H4 (cell line): ENCODE measurements around the gene PRR23E. TPM values are rescaled to one million over a fixed set of nuclear protein-coding genes. Genes with fewer than 3 reads are reported as not detected.

Source experiments
- DNase-seq: peaks from one replicate; pipeline ENCODE4 v3.0.0-alpha.2; 2015; ENCODE audit warnings: low spot score
- total RNA-seq: library from RNA; depleted of rRNA; stranded (reverse); fragments of >200 nt; shearing (Covaris generic); gene quantifications from 2 replicates; pipeline ENCODE4 v1.2.3, GENCODE V29; 2014

The PRR23E gene
- total RNA-seq, 1 experiment from 2014 or later = not detected

DNA sequence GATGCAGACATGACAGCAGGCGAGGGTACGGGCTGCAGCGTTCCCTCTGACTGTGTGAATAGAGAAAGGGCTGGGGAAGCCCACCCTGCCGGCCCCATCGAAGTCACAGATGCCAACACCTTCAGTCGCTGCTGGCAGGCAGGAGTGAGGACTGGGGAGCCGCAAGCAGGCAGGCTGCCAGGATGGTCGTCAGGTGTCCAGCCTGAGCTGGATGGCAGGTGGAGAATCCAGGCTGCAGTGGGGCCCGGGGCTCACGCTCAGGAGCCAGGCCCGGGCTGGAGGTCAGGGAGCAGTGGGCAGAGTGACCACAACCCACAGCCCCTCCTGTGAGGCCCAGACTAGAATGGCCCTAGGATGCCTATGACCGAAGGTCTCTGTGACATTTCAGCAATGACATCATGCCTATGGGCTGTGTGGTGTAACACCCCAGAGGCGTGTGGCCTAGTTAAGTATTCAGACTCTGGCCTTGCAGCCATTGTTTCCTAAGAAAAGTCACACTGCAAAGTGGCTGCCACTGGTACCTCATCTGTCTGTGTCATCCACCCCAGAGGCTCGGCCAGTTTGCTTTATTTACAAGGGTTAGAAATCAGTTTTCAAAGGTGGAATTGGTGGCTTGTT, 15.7 kb downstream of the PRR23E start:
- no peak for DNase-seq

- DNase-seq = no peak
Observed at GRCh38 chr3:127209155-127209839, 16.4 kb downstream of the PRR23E start.

DNA sequence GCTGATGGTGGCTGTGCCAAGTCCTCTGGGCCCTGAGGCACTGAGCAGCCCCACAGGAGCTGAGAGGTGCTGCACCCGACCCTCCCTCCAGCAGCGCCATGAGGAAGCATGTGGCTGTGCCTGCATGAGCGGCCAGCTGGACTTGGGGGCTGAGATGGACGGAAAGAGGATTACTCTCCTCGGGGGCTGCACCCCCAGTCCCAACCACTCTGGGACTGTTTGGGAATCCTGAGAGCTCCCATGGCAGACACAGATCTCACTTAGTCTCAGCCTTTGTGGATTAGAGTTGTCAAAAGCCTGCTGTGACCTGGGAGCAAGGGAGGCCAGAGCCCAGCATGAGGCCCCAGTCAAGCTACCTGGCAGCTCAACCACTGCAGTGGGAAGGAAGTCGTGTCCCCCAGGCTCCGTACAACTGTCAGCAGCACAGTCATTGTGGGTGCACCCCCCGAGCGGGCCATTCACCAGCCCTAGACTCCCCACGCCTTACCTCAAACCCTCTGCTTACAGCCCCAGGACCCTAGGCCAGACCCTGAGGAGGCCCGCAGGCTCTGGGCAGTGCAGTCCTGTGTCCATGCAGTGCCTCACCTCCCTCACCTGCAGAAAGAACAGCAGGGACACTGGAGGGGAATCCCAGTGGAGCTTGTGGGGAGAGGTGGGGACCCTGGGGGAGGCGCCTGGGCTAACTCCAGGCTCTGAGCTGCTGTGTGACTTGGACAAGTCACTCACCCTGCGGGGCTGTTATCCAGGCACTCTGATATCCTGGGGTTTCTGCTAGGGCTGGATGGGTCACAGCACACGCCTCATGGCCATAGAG, 17.1 kb downstream of the PRR23E start:
- no peak for DNase-seq

GRCh38 chr3:127210654-127210943, 17.7 kb downstream of the PRR23E start:
- DNase-seq = no peak

DNA sequence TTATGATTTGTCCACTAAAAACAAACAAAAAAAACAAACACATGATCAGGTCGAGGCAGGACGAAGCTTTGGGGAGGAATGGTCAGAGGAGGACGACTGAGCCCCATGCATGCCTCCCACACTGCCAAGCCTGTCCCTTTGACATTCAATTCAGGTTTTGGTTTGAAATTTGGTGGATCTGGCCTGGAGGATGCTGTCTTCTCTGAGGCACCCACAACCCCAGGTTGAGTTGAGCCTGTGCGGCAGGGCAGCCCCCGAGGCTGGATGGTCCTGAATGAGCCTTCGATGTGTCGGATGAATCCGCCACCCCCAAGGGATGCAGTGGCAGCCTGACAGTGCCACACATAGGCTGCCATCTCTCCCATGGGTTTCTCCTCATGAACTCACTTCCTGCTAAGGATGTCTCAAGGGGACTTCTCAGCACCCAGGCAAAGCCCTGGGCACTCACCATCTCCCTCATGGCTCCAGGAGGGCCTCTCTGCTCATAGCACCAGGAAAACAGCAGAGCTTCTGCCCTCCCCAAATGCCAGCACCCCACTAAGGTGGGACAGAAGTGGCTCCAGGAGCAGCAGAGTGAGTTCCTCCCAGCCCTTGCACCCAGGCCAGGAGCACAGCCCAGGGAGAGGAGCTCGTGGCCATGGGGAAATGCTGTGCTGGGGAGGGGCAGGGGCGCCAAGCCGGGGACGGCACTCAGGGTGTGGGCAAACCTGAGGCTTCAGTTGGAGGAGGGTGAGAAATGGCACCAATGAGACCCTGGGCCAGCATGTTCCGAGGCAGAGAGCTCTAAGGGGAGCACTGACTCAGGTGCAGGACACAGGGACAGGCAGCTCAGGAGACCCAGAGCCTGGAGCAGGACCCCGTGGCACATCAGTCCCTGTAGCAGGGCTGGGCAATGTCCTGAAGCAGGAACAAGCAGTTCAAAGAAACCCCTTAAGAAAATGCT, 18.5 kb downstream of the PRR23E start:
- DNase-seq = no peak

DNA sequence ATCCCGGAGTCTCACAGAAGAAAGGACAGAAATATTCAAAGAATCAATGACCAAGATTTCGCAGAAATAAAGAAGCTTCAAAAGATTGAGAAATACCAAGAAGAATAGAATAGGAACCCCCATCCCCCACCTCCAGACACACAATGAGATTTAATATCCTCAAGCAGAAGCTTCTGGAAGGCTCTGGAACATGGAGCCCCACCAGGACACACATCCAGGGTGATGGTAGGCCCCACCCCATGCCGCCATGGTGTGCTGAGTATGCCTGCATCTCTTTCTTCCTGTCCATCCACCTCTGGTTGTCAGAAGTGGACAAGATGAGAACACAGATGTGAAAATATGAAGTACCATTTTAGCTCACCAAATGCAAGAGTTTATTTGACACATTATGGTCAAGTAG, 19.3 kb downstream of the PRR23E start:
- DNase-seq = no peak

DNA sequence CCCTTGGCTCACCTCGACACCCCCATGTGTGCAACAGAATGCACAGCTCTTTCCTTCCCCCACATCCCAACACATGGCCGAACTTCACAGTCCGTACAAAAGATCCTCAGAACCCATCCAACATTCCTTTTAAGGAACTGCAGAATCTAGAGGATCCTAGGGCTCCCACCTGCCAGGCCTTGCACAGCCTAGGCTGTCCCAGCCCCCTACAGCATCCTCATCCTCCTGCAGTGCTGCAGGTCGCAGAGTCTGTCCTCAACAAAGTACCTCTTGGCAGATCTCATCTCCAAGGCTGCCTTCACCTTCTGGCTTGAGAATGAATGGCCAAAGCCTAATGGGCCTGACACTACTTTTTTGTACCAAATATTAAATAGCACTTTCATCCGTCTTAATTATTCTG, 19.8 kb downstream of the PRR23E start:
- no peak for DNase-seq

GRCh38 chr3:127213381-127213918, 20.5 kb downstream of the PRR23E start:
- no peak for DNase-seq

DNA sequence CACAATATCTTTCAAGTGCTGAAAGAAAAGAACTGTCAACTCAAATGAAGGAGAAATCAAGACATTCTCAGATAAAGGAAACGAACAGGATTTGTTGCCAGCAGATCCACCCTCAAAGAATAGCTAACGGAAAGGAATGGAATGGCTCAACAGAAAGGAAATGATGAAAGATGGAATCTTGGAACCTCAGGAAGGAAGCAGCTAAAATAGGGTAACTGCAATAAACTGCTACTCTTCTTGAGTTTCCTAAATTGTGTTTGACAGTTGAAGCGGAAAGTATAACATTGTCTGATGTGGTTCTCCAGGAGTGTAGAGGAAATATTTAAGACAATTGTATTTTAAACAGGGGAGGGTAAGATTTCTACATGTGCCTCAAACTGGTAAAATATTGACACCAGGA, 22.0 kb downstream of the PRR23E start:
- DNase-seq = no peak

DNA sequence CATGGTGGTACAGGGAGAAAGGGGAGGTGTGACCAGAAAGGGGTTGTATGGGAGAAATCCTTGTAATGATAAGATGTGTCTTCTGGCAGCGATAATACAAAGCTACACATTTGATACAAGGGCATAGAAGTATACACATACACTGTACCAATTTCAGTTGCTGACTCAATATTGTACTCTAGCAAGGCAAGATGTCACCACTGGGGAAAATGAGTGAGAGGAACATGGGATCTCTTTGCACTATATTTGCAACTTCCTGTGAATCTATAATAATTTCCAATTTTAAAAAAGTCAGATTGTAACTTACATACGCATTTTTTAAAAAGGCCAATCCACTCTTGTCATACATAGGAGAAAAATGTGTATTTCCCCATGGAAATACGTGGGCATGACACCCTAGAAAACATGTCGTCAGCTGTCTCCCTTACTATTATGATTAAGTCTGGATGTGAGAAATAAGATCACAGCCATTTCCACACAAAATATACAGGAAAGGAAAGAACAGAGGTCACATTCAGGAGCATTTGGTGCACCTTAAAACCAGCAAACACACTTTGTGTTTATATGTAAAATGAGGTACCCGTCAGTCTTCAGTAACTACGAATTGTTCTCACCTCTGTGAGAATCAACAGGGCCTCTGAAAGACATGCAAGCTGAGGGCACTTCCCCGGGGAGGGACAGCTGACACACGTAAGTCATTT, 22.9 kb downstream of the PRR23E start:
- DNase-seq = no peak

- DNase-seq = no peak
Observed at GRCh38 chr3:127216415-127217261, 23.7 kb downstream of the PRR23E start.

DNA sequence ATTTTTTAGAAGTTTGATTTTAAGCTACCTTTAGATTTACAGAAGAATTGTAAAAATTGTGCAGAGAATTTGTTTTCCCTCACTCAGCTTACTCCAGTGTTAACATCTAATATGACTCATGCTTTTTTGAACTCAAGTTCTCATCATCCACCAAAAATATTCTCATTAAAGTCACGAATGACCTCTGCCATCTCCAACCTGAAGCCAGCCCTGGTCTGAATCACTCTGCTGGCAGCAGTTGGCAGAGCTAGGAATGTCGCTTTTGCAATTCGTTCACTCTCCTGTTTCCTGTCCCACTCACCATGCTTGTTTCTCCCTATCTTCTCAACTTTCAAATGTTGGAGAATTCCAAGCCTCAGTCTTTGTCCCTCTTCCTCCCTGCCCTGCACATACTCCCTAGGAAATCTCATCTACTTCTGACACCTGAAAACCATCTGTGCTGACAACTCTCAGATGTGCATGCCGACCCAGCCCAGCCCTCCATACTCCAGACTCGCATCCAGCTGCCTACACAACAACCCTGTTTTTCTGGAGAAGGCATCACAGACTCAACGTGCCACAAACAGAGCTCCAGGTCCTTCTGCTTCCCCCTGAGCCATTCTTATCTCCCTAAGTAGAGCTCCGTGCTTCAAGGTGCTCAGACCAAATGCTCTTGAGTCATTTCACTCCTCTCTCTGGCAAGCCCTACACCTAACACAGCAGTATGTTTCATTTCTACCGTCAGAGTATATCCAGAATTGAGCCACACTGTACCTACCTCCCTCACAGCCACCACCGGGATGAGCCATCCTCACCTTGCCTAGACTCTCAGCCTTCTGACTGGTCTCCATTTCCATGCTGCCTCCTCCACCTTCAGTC, 24.9 kb downstream of the PRR23E start:
- peak; percentile 77 for DNase-seq

DNA sequence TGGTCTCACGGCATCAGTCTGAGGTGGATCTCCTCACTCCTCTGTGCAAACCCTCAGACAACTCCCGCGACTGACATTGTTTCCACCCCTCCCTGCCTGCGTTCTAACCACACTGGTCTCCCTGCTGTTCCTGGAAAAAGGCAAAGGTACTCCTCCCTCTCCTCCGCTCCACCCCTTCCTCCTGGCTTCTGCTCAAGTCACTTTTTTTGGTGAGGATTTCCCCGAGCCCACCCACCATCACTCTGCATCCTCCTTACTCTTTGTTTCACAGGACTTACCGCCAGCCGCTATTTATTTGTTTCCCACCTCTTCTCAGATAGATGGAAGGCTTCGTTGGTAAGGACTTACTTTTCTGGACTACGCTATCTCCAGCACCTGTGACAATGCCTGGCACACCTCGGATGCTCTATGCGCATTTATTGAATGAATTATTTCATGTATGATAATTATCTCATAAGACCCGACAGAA, 25.6 kb downstream of the PRR23E start:
- no peak for DNase-seq

- no peak for DNase-seq
Observed at GRCh38 chr3:127220497-127220896, 27.6 kb downstream of the PRR23E start.

GRCh38 chr3:127221037-127221436, 28.1 kb downstream of the PRR23E start:
- no peak for DNase-seq

DNA sequence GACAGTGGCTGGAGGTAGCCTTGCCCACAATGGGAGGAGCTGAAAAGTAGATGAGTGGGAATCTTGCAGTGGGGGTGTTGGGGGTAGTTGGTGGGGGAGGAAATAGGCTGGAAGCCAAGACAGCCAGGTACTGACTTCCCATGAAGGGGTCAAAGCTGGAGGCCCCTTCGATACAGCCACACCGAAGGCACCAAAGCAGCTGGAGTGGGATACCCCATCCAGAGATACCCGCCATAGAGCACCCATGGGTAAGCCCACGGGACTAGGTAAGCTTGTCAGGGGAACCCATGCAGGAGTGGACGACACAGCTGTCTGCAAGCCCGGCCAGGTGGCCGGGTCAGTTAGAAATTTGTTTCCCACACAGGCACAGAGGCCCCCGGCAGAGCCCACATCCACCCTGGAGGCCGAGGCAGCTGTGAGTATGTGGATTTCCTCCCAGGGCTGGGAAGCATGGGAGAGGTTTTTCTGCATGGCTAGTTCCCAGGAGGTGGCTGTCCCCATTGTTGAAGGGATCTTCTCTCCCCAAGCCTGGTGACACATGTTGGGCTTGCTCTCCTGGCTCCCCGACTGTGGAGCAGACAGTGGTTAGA, 28.6 kb downstream of the PRR23E start:
- no peak for DNase-seq

GRCh38 chr3:127222163-127222562, 29.2 kb downstream of the PRR23E start:
- no peak for DNase-seq

- no peak for DNase-seq
Observed at GRCh38 chr3:127222664-127223063, 29.7 kb downstream of the PRR23E start.

- no peak for DNase-seq
Observed at GRCh38 chr3:127224118-127224517, 31.2 kb downstream of the PRR23E start.
